HepG2 (cell line): ENCODE results near the gene LRRC42. TPM values are rescaled to one million over a fixed set of nuclear protein-coding genes. Genes with fewer than 3 reads are reported as not detected.

Experiments used
- ARID4A ChIP-seq: sonication (generic); formaldehyde crosslinking; IDR thresholded peaks from 2 replicates; pipeline ENCODE4 v1.5.0; 2020; ENCODE audit warnings: mild to moderate bottlenecking, missing genetic modification reagents, borderline replicate concordance
- BCL6 ChIP-seq: IDR thresholded peaks from 2 replicates; pipeline ENCODE4 v1.6.1; 2016; ENCODE audit warnings: missing genetic modification reagents, missing compliant biosample characterization
- CREBL2 ChIP-seq: sonication (generic); formaldehyde crosslinking; IDR thresholded peaks from 2 replicates; pipeline ENCODE4 v1.8.1; 2023; ENCODE audit warnings: missing genetic modification reagents, mild to moderate bottlenecking, borderline replicate concordance
- CREM ChIP-seq, 2 experiments: sonication (generic) in 1 of 2; formaldehyde crosslinking in 1 of 2; IDR thresholded peaks; 2 replicates each; pipeline versions ENCODE4 v1.4.0 to v1.6.1; 2016 to 2020; ENCODE audit warnings: antibody characterized with exemption in 1 of 2, mild to moderate bottlenecking in 1 of 2, missing genetic modification reagents in 1 of 2
- GPN1 ChIP-seq: sonication (generic); formaldehyde crosslinking; IDR thresholded peaks from 2 replicates; pipeline ENCODE4 v1.5.1; 2020; ENCODE audit warnings: missing genetic modification reagents, borderline replicate concordance
- HMG20B ChIP-seq: conservative IDR thresholded peaks from 2 replicates; pipeline ENCODE4 v1.6.1; 2016; ENCODE audit warnings: missing genetic modification reagents, missing compliant biosample characterization
- NFE2L2 ChIP-seq: fragments of 150-350 bp; IDR thresholded peaks from 2 replicates; pipeline ENCODE4 v1.6.1; 2014; ENCODE audit warnings: low read length
- NFIC ChIP-seq: IDR thresholded peaks from 2 replicates; pipeline ENCODE4 v1.6.1; 2012; ENCODE audit warnings: mild to moderate bottlenecking, low read length, inconsistent platforms
- PHF21A ChIP-seq: sonication (generic); formaldehyde crosslinking; IDR thresholded peaks from 2 replicates; pipeline ENCODE4 v1.5.0; 2020; ENCODE audit warnings: mild to moderate bottlenecking, missing genetic modification reagents
- PHF8 ChIP-seq: sonication (generic); formaldehyde crosslinking; IDR thresholded peaks from 2 replicates; pipeline ENCODE4 v1.5.0; 2020; ENCODE audit warnings: missing genetic modification reagents
- PPARG ChIP-seq: conservative IDR thresholded peaks from 2 replicates; pipeline ENCODE4 v1.6.1; 2016; ENCODE audit warnings: missing biosample characterization, missing genetic modification reagents
- SALL1 ChIP-seq: sonication (generic); formaldehyde crosslinking; IDR thresholded peaks from 2 replicates; pipeline ENCODE4 v1.8.0; 2022; ENCODE audit warnings: mild to moderate bottlenecking, missing genetic modification reagents
- SAP130 ChIP-seq: IDR thresholded peaks from 2 replicates; pipeline ENCODE4 v1.6.1; 2016; ENCODE audit warnings: low read depth
- STAG1 ChIP-seq: sonication (generic); formaldehyde crosslinking; IDR thresholded peaks from 2 replicates; pipeline ENCODE4 v1.4.0; 2020; ENCODE audit warnings: missing genetic modification reagents
- TARDBP ChIP-seq: sonication (generic); formaldehyde crosslinking; IDR thresholded peaks from 2 replicates; pipeline ENCODE4 v1.8.0; 2022; ENCODE audit warnings: mild to moderate bottlenecking, missing genetic modification reagents
- ZNF329 ChIP-seq: sonication (generic); formaldehyde crosslinking; IDR thresholded peaks from 2 replicates; pipeline ENCODE4 v1.9.0; 2021; ENCODE audit warnings: low read depth, mild to moderate bottlenecking, missing genetic modification reagents
- ZNF331 ChIP-seq: sonication (generic); formaldehyde crosslinking; IDR thresholded peaks from 2 replicates; pipeline ENCODE4 v1.4.0; 2020; ENCODE audit warnings: missing genetic modification reagents
- ZNF547 ChIP-seq: sonication (generic); formaldehyde crosslinking; IDR thresholded peaks from 2 replicates; pipeline ENCODE4 v1.5.1; 2020; ENCODE audit warnings: mild to moderate bottlenecking, missing genetic modification reagents
- ZNF629 ChIP-seq: sonication (generic); formaldehyde crosslinking; conservative IDR thresholded peaks from 2 replicates; pipeline ENCODE4 v1.5.0; 2020; ENCODE audit warnings: missing genetic modification reagents
- ZNF644 ChIP-seq: IDR thresholded peaks from 2 replicates; pipeline ENCODE4 v1.6.1; 2016; ENCODE audit warnings: low read depth
- polyA plus RNA-seq, 8 experiments: library from polyadenylated mRNA; depleted of rRNA in 3 of 8; stranded (reverse) in 7 of 8; unstranded in 1 of 8; fragments of >200 nt; fragmentation: Illumina TruSeq in 4 of 8; extraction: Trizol in 4 of 8; gene quantifications; 2 replicates each; pipeline versions ENCODE4 v1.2.1 to v1.2.3, GENCODE V29; 2011 to 2016; ENCODE audit warnings: low read depth in 4 of 8, missing spikeins in 1 of 8, mixed read lengths in 1 of 8; ENCODE audit not compliant: insufficient read depth in 1 of 8
- total RNA-seq, 5 experiments: library from RNA; depleted of rRNA; stranded (reverse); fragments of >200 nt; fragmentation: Illumina TruSeq; extraction: Trizol; gene quantifications; 2 replicates each; pipeline ENCODE4 v1.2.3, GENCODE V29; 2016; ENCODE audit warnings: low read depth in 1 of 5
- TF ChIP-seq, protein P1 (sequence below), 2 experiments: sonication (generic) in 1 of 2; formaldehyde crosslinking in 1 of 2; IDR thresholded peaks; 2 replicates each; pipeline versions ENCODE4 v1.4.0 to v1.6.1; 2016 to 2020; ENCODE audit warnings: borderline replicate concordance in 1 of 2, low read depth in 1 of 2, mild to moderate bottlenecking in 1 of 2, missing genetic modification reagents in 1 of 2
- TF ChIP-seq, protein P2 (sequence below): IDR thresholded peaks from 2 replicates; pipeline ENCODE4 v1.6.1; 2016

The LRRC42 gene
- total and polyA plus RNA-seq, 2 of the 13 experiments (the other 11 are each of a cell fraction or from before 2014, with no cell fraction given): 30.6 to 43.6 TPM

- TF ChIP-seq, protein P1, sequence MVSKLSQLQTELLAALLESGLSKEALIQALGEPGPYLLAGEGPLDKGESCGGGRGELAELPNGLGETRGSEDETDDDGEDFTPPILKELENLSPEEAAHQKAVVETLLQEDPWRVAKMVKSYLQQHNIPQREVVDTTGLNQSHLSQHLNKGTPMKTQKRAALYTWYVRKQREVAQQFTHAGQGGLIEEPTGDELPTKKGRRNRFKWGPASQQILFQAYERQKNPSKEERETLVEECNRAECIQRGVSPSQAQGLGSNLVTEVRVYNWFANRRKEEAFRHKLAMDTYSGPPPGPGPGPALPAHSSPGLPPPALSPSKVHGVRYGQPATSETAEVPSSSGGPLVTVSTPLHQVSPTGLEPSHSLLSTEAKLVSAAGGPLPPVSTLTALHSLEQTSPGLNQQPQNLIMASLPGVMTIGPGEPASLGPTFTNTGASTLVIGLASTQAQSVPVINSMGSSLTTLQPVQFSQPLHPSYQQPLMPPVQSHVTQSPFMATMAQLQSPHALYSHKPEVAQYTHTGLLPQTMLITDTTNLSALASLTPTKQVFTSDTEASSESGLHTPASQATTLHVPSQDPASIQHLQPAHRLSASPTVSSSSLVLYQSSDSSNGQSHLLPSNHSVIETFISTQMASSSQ (IDR thresholded peaks at IDR 0.05; ENCODE audit: low read depth): peak; percentile 22; the same call in 1 of the 2 replicates
- TF ChIP-seq, protein P1 (CRISPR knock-in tag; IDR thresholded peaks at IDR 0.05; ENCODE audit: borderline replicate concordance): peak; percentile 37; the same call in 1 of the 2 replicates
- TF ChIP-seq NFIC: peak; percentile 85
- TF ChIP-seq ARID4A: peak; percentile 11; the same call in 1 of the 2 replicates
- peak; percentile 47 for TF ChIP-seq SALL1 (CRISPR knock-in tag)
- TF ChIP-seq ZNF644: peak; percentile 66
- 0 out of 2 replicates have a peak, but pooled peaks have one; percentile 12 for TF ChIP-seq CREM (IDR thresholded peaks at IDR 0.05)
- TF ChIP-seq CREM (CRISPR knock-in tag; IDR thresholded peaks at IDR 0.05): no peak
- TF ChIP-seq, protein P2, sequence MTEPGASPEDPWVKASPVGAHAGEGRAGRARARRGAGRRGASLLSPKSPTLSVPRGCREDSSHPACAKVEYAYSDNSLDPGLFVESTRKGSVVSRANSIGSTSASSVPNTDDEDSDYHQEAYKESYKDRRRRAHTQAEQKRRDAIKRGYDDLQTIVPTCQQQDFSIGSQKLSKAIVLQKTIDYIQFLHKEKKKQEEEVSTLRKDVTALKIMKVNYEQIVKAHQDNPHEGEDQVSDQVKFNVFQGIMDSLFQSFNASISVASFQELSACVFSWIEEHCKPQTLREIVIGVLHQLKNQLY (CRISPR knock-in tag): 0 out of 2 replicates have a peak, but pooled peaks have one; percentile 18
- no peak for TF ChIP-seq STAG1
- TF ChIP-seq HMG20B (CRISPR knock-in tag): 0 out of 2 replicates have a peak, but pooled peaks have one; percentile 32
- peak; percentile 95 for TF ChIP-seq PPARG
- TF ChIP-seq NFE2L2: no peak
- peak; percentile 49; the same call in 1 of the 2 replicates for TF ChIP-seq SAP130 (CRISPR knock-in tag)
- TF ChIP-seq CREBL2 (CRISPR knock-in tag): no peak
- peak; percentile 58; the same call in 1 of the 2 replicates for TF ChIP-seq PHF21A
- TF ChIP-seq ZNF629 (CRISPR knock-in tag): 0 out of 2 replicates have a peak, but pooled peaks have one; percentile 44
- peak; percentile 53; the same call in 1 of the 2 replicates for TF ChIP-seq TARDBP
- TF ChIP-seq BCL6 (CRISPR knock-in tag): peak; percentile 83
- TF ChIP-seq GPN1 (CRISPR knock-in tag): no peak
- no peak for TF ChIP-seq ZNF329 (CRISPR knock-in tag)
- peak; percentile 27; the same call in 1 of the 2 replicates for TF ChIP-seq PHF8 (CRISPR knock-in tag)
- 0 out of 2 replicates have a peak, but pooled peaks have one; percentile 7 for TF ChIP-seq ZNF547 (CRISPR knock-in tag)
- TF ChIP-seq ZNF331: peak; percentile 35; the same call in 1 of the 2 replicates
Measured at GRCh38 chr1:53899206-53899628, 46.9 kb upstream of the LRRC42 start (continued).
